Karpas-422 (cell line): ENCODE results near the gene CAMKMT. TPM values are rescaled to one million over a fixed set of nuclear protein-coding genes. Genes with fewer than 3 reads are reported as not detected.

Experiments
- DNase-seq: peaks from one replicate; pipeline ENCODE4 v3.0.0-alpha.2; 2015
- H2AFZ ChIP-seq: fragments of 200-600 bp; sonication (generic); 2 replicates; pipeline ENCODE4 v1.6.1; 2014; ENCODE audit warnings: antibody characterized with exemption, low read length, mixed read lengths
- H3K27ac ChIP-seq: fragments of 200-600 bp; sonication (generic); 2 replicates; pipeline ENCODE4 v1.5.1; 2014; ENCODE audit warnings: mild to moderate bottlenecking, low read length, moderate library complexity
- H3K27me3 ChIP-seq: fragments of 200-600 bp; sonication (generic); 2 replicates; pipeline ENCODE4 v1.6.1; 2014; ENCODE audit warnings: low read length, mixed read lengths
- H3K36me3 ChIP-seq: fragments of 200-600 bp; sonication (generic); 2 replicates; pipeline ENCODE4 v1.6.1; 2014; ENCODE audit warnings: low read length, mixed read lengths; ENCODE audit not compliant: insufficient read depth
- H3K4me1 ChIP-seq: fragments of 200-600 bp; sonication (generic); 2 replicates; pipeline ENCODE4 v1.6.1; 2014; ENCODE audit warnings: mild to moderate bottlenecking, low read length, mixed read lengths
- H3K4me2 ChIP-seq: fragments of 200-600 bp; sonication (generic); 2 replicates; pipeline ENCODE4 v1.6.1; 2014; ENCODE audit warnings: low read length, low read depth, mild to moderate bottlenecking; ENCODE audit not compliant: poor library complexity, severe bottlenecking
- H3K4me3 ChIP-seq: fragments of 200-600 bp; sonication (generic); 2 replicates; pipeline ENCODE4 v1.5.1; 2014; ENCODE audit warnings: mild to moderate bottlenecking, antibody characterized with exemption, low read length, mixed read lengths
- H3K79me2 ChIP-seq: fragments of 200-600 bp; sonication (generic); 2 replicates; pipeline ENCODE4 v1.6.1; 2014; ENCODE audit warnings: mild to moderate bottlenecking, low read length, mixed read lengths
- H3K9ac ChIP-seq: fragments of 200-600 bp; sonication (generic); 2 replicates; pipeline ENCODE4 v1.6.0; 2014; ENCODE audit warnings: low read length
- H3K9me2 ChIP-seq: fragments of 200-600 bp; sonication (generic), shearing (Covaris generic); replicated peaks from 2 replicates; pipeline ENCODE4 v1.6.0; 2014; ENCODE audit warnings: mild to moderate bottlenecking, low read length, moderate library complexity; ENCODE audit not compliant: insufficient read depth
- H3K9me3 ChIP-seq: fragments of 300-700, 200-600 bp; sonication (generic); 2 replicates; pipeline ENCODE4 v1.6.1; 2014; ENCODE audit warnings: low read length, mixed read lengths
- H4K20me1 ChIP-seq: fragments of 200-600 bp; sonication (generic); 2 replicates; pipeline ENCODE4 v1.6.1; 2014; ENCODE audit warnings: mild to moderate bottlenecking, antibody characterized with exemption, low read length, low read depth; ENCODE audit not compliant: insufficient read depth
- total RNA-seq: library from RNA; depleted of rRNA; stranded (reverse); fragments of >200 nt; shearing (Covaris generic); gene quantifications from 2 replicates; pipeline ENCODE4 v1.2.3, GENCODE V29; 2014; ENCODE audit warnings: low replicate concordance

Gene CAMKMT
- total RNA-seq, 1 experiment from 2014 or later: 30.8 TPM

GRCh38 chr2:44679990-44680389 is 318.2 kb downstream of the CAMKMT start:
- Histone ChIP-seq H3K36me3 (no peaks in the 10 kb centered on the region), H3K9ac (no peak overlapping the region), H3K9me2 (no peaks in the 10 kb centered on the region), H3K27me3 (no peaks in the 10 kb centered on the region), H3K79me2 (no peaks in the 10 kb centered on the region), H4K20me1 (peaks cover 16% of the 10 kb centered on the region; the same call in 1 of the 2 replicates), H3K27ac (no peak overlapping the region), H3K4me3 (no peak overlapping the region), H3K4me2 (no peak overlapping the region), H2AFZ (no peak overlapping the region), H3K4me1 (no peaks in the 10 kb centered on the region), H3K9me3 (no peaks in the 10 kb centered on the region)
- DNase-seq: no peak

GRCh38 chr2:44680424-44680971 is 318.8 kb downstream of the CAMKMT start:
- H3K36me3 ChIP-seq: no peaks in the 10 kb centered on the region
- H3K79me2 ChIP-seq: no peaks in the 10 kb centered on the region
- no peak overlapping the region for H3K4me2 ChIP-seq
- no peak overlapping the region for H3K27ac ChIP-seq
- H4K20me1 ChIP-seq: peaks cover 16% of the 10 kb centered on the region; the same call in 1 of the 2 replicates
- H3K9me3 ChIP-seq: no peaks in the 10 kb centered on the region
- H2AFZ ChIP-seq: no peak overlapping the region
- H3K4me3 ChIP-seq: no peak overlapping the region
- no peaks in the 10 kb centered on the region for H3K4me1 ChIP-seq
- no peak overlapping the region for H3K9ac ChIP-seq
- no peak for DNase-seq
- H3K27me3 ChIP-seq: no peaks in the 10 kb centered on the region
- no peaks in the 10 kb centered on the region for H3K9me2 ChIP-seq

GRCh38 chr2:44680983-44681531 is 319.3 kb downstream of the CAMKMT start:
- Histone ChIP-seq H3K4me1 (no peaks in the 10 kb centered on the region), H3K27ac (no peak overlapping the region), H3K9me3 (no peaks in the 10 kb centered on the region), H3K9ac (no peak overlapping the region), H3K4me3 (no peak overlapping the region), H2AFZ (no peak overlapping the region), H3K4me2 (no peak overlapping the region), H3K36me3 (no peaks in the 10 kb centered on the region), H3K27me3 (no peaks in the 10 kb centered on the region), H3K79me2 (no peaks in the 10 kb centered on the region), H3K9me2 (no peaks in the 10 kb centered on the region), H4K20me1 (peaks cover 16% of the 10 kb centered on the region; the same call in 1 of the 2 replicates)
- DNase-seq: no peak

- no peaks in the 10 kb centered on the region for H3K36me3 ChIP-seq
- no peak overlapping the region for H2AFZ ChIP-seq
- no peak for DNase-seq
- H3K4me1 ChIP-seq: no peaks in the 10 kb centered on the region
- no peaks in the 10 kb centered on the region for H3K9me3 ChIP-seq
- no peaks in the 10 kb centered on the region for H3K79me2 ChIP-seq
- no peak overlapping the region for H3K27ac ChIP-seq
- H4K20me1 ChIP-seq: peaks cover 18% of the 10 kb centered on the region; the same call in 1 of the 2 replicates
- no peak overlapping the region for H3K4me3 ChIP-seq
- no peaks in the 10 kb centered on the region for H3K9me2 ChIP-seq
- no peak overlapping the region for H3K9ac ChIP-seq
- H3K4me2 ChIP-seq: no peak overlapping the region
- H3K27me3 ChIP-seq: no peaks in the 10 kb centered on the region
Observed at GRCh38 chr2:44682459-44682858, 320.7 kb downstream of the CAMKMT start.

GRCh38 chr2:44684559-44684958 is 322.8 kb downstream of the CAMKMT start:
- no peak overlapping the region for H3K9ac ChIP-seq
- H3K36me3 ChIP-seq: no peaks in the 10 kb centered on the region
- no peaks in the 10 kb centered on the region for H3K27me3 ChIP-seq
- H3K9me3 ChIP-seq: no peaks in the 10 kb centered on the region
- H3K9me2 ChIP-seq: no peaks in the 10 kb centered on the region
- no peaks in the 10 kb centered on the region for H3K4me1 ChIP-seq
- no peaks in the 10 kb centered on the region for H3K79me2 ChIP-seq
- DNase-seq: no peak
- no peak overlapping the region for H3K27ac ChIP-seq
- H4K20me1 ChIP-seq: peaks cover 24% of the 10 kb centered on the region; the same call in 1 of the 2 replicates
- no peak overlapping the region for H3K4me2 ChIP-seq
- H3K4me3 ChIP-seq: no peak overlapping the region
- no peak overlapping the region for H2AFZ ChIP-seq

GRCh38 chr2:44686561-44686960 is 324.8 kb downstream of the CAMKMT start:
- Histone ChIP-seq H3K27ac (no peak overlapping the region), H4K20me1 (peaks cover 16% of the 10 kb centered on the region; the same call in 1 of the 2 replicates), H3K27me3 (no peaks in the 10 kb centered on the region), H3K36me3 (no peaks in the 10 kb centered on the region), H3K4me2 (no peak overlapping the region), H3K4me1 (no peaks in the 10 kb centered on the region), H3K9me2 (no peaks in the 10 kb centered on the region), H2AFZ (no peak overlapping the region), H3K79me2 (no peaks in the 10 kb centered on the region), H3K9me3 (no peaks in the 10 kb centered on the region), H3K9ac (no peak overlapping the region), H3K4me3 (no peak overlapping the region)
- DNase-seq: no peak

GRCh38 chr2:44687686-44688455 is 326.1 kb downstream of the CAMKMT start:
- Histone ChIP-seq H2AFZ (no peak overlapping the region), H3K27me3 (no peaks in the 10 kb centered on the region), H3K4me3 (no peak overlapping the region), H3K79me2 (no peaks in the 10 kb centered on the region), H3K9ac (no peak overlapping the region), H3K9me2 (no peaks in the 10 kb centered on the region), H3K36me3 (no peaks in the 10 kb centered on the region), H3K9me3 (no peaks in the 10 kb centered on the region), H3K27ac (no peak overlapping the region), H3K4me1 (no peaks in the 10 kb centered on the region), H3K4me2 (no peak overlapping the region), H4K20me1 (peaks cover 11% of the 10 kb centered on the region; the same call in 1 of the 2 replicates)
- no peak for DNase-seq

- no peak overlapping the region for H3K27ac ChIP-seq
- no peaks in the 10 kb centered on the region for H3K9me2 ChIP-seq
- no peak for DNase-seq
- no peak overlapping the region for H2AFZ ChIP-seq
- no peaks in the 10 kb centered on the region for H3K36me3 ChIP-seq
- H3K4me3 ChIP-seq: no peak overlapping the region
- no peaks in the 10 kb centered on the region for H3K79me2 ChIP-seq
- H3K9me3 ChIP-seq: no peaks in the 10 kb centered on the region
- H3K9ac ChIP-seq: no peak overlapping the region
- peaks cover 11% of the 10 kb centered on the region; the same call in 1 of the 2 replicates for H4K20me1 ChIP-seq
- no peaks in the 10 kb centered on the region for H3K4me1 ChIP-seq
- no peaks in the 10 kb centered on the region for H3K27me3 ChIP-seq
- no peak overlapping the region for H3K4me2 ChIP-seq
Observed at GRCh38 chr2:44688456-44689124, 326.8 kb downstream of the CAMKMT start.
